PC-3 (cell line): Measurements from ENCODE around the gene MPV17. TPM values are rescaled to one million over a fixed set of nuclear protein-coding genes. Genes with fewer than 3 reads are reported as not detected.
A peak's percentile ranks its signal among the peaks of the same experiment; 100 is the strongest.

Source experiments
- ATAC-seq: fragments of 200-7000 bp; cut with Tn5 transposase; 2 replicates; pipeline ENCODE4 v1.9.1; 2020; ENCODE audit warnings: mild to moderate bottlenecking, moderate library complexity
- BruUV-seq: library from RNA; stranded (reverse); fragments of 400-500 nt; replicated peaks from 2 replicates; lab custom pipeline; 2021; lab: Mats Ljungman, UMichigan
- CTCF ChIA-PET: fragments of 300-600 bp; sonication (Branson Sonifier 250); formaldehyde crosslinking; loops from one replicate; lab custom pipeline; 2022; ENCODE audit warnings: antibody characterized with exemption; lab: Charles Lee
- POLR2A ChIA-PET: fragments of 300-600 bp; sonication (Branson Sonifier 250); formaldehyde crosslinking; loops from one replicate; lab custom pipeline; 2022; ENCODE audit warnings: antibody characterized with exemption; ENCODE audit not compliant: unreplicated experiment; lab: Charles Lee
- DNase-seq: peaks from one replicate; pipeline ENCODE4 v3.0.0-alpha.2; 2015
- H2AFZ ChIP-seq: fragments of 300-600 bp; sonication (generic); 2 replicates; pipeline ENCODE4 v1.6.0; 2016; ENCODE audit warnings: antibody characterized with exemption, low read length
- H3F3A ChIP-seq: fragments of 300-600 bp; sonication (generic); one replicate; pipeline ENCODE4 v1.6.0; 2017; ENCODE audit warnings: antibody characterized with exemption, low read length, control low read depth, mild to moderate bottlenecking; ENCODE audit not compliant: unreplicated experiment
- H3K27ac ChIP-seq: fragments of 300-600 bp; sonication (generic); 2 replicates; pipeline ENCODE4 v1.5.1; 2016; ENCODE audit warnings: mild to moderate bottlenecking, low read length
- H3K27me3 ChIP-seq: fragments of 300-600 bp; sonication (generic); 2 replicates; pipeline ENCODE4 v1.6.1; 2016; ENCODE audit warnings: low read length, mixed read lengths
- H3K36me3 ChIP-seq: fragments of 300-600 bp; sonication (generic); 2 replicates; pipeline ENCODE4 v1.6.1; 2016; ENCODE audit warnings: low read depth, mixed run types, low read length, mixed read lengths
- H3K4me1 ChIP-seq: fragments of 300-600 bp; sonication (generic); 2 replicates; pipeline ENCODE4 v1.5.1; 2016; ENCODE audit warnings: low read length; ENCODE audit not compliant: insufficient read depth
- H3K4me2 ChIP-seq: fragments of 300-600 bp; sonication (generic); 2 replicates; pipeline ENCODE4 v1.6.0; 2016; ENCODE audit warnings: low read length
- H3K4me3 ChIP-seq: fragments of 300-600 bp; sonication (generic); 2 replicates; pipeline ENCODE4 v1.5.1; 2016; ENCODE audit warnings: mild to moderate bottlenecking, low read length, mixed read lengths
- H3K79me2 ChIP-seq: fragments of 300-600 bp; sonication (generic); 2 replicates; pipeline ENCODE4 v1.6.1; 2017; ENCODE audit warnings: low read length, mixed read lengths
- H3K9ac ChIP-seq: fragments of 300-600 bp; sonication (generic); 2 replicates; pipeline ENCODE4 v1.6.0; 2016; ENCODE audit warnings: mild to moderate bottlenecking, low read length
- H3K9me2 ChIP-seq: fragments of 300-600 bp; sonication (generic); replicated peaks from 2 replicates; pipeline ENCODE4 v1.6.1; 2016; ENCODE audit warnings: mixed run types, low read length, mixed read lengths
- H3K9me3 ChIP-seq: fragments of 300-600 bp; sonication (generic); 2 replicates; pipeline ENCODE4 v1.6.1; 2016; ENCODE audit warnings: low read length, mixed read lengths
- H4K20me1 ChIP-seq: fragments of 300-600 bp; sonication (generic); 2 replicates; pipeline ENCODE4 v1.6.1; 2016; ENCODE audit warnings: low read length, mixed read lengths
- CTCF ChIP-seq: fragments of 300-600 bp; sonication (generic); conservative IDR thresholded peaks from 2 replicates; pipeline ENCODE4 v1.5.1; 2017; ENCODE audit warnings: antibody characterized with exemption, low read depth, mild to moderate bottlenecking, low read length
- EZH2 ChIP-seq: fragments of 300-600 bp; sonication (generic); IDR thresholded peaks from one replicate; pipeline ENCODE4 v1.6.1; 2017; ENCODE audit warnings: antibody characterized with exemption, mild to moderate bottlenecking, low read length; ENCODE audit not compliant: unreplicated experiment
- EZH2phosphoT487 ChIP-seq: fragments of 300-600 bp; sonication (generic); IDR thresholded peaks from 2 replicates; pipeline ENCODE4 v1.6.1; 2018; ENCODE audit warnings: mild to moderate bottlenecking, antibody characterized with exemption, low read length, borderline replicate concordance
- intact Hi-C: fragments of 100-400 bp; cut with micrococcal nuclease; formaldehyde crosslinking; loops from 2 replicates; pipeline ENCODE4 v1.9.0; 2023
- total RNA-seq: library from RNA; depleted of rRNA; stranded (reverse); fragments of >200 nt; gene quantifications from 2 replicates; pipeline ENCODE4 v1.2.3, GENCODE V29; 2014

Gene MPV17
- total RNA-seq, 1 experiment from 2014 or later = 59.2 TPM

DNA sequence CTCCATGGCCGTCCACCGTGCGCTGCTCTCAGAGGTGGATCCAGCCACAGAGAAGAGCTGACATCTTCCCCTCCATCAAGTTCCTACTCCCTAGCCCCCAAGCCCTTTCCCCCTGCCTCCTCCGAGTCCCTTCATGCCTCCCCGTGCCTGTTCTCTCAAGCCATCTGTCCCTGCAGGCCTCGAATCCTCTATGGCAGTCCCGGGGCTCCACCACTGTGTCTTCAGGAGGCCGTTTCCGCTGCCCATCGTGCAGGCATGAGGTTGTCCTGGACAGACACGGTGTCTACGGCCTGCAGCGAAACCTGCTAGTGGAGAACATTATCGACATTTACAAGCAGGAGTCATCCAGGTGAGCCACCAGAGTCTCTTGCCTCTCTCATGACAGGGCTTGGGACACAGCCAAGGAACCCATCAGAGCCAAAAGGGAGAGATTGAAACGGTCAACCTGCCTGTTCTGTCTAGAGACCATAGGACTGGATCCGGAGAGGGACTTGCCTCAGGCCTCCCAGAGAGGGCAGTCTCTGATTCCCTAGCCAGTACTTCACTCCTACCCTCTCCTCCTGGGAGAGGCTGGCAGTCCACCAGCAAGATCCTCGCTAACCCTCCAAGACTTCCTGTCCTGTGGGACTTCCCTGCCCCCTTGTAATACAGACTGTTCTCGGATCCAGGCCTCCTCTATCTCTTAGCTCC is 24.4 kb downstream of the MPV17 start:
- no peaks in the 10 kb centered on the region for H3K9me2 ChIP-seq
- peak overlapping the region; percentile 28; the same call in 1 of the 2 replicates for H3K27ac ChIP-seq
- ChIA-PET CTCF (no interaction called here), POLR2A (no interaction called here)
- peak overlapping the region; percentile 24; the same call in 1 of the 2 replicates for H3K4me2 ChIP-seq
- BruUV-seq = no TSS peak
- H3K27me3 ChIP-seq = no peaks in the 10 kb centered on the region
- H3K79me2 ChIP-seq = no peaks in the 10 kb centered on the region
- peak; percentile 50 for ATAC-seq
- no peaks in the 10 kb centered on the region for H3K9me3 ChIP-seq
- TF ChIP-seq CTCF (no peak), EZH2 (no peak), EZH2phosphoT487 (no peak)
- peak; percentile 83 for DNase-seq
- H3K9ac ChIP-seq = no peak overlapping the region
- no peaks in the 10 kb centered on the region for H4K20me1 ChIP-seq
- no peaks in the 10 kb centered on the region for H3K36me3 ChIP-seq
- intact Hi-C loops = no loop called here
- H3K4me1 ChIP-seq = peaks cover 24% of the 10 kb centered on the region
- H2AFZ ChIP-seq = peak overlapping the region; percentile 5; the same call in 1 of the 2 replicates
- H3F3A ChIP-seq = no peaks in the 10 kb centered on the region
- no peak overlapping the region for H3K4me3 ChIP-seq

GRCh38 chr2:27297195-27297594 is 25.7 kb downstream of the MPV17 start:
- no TSS peak for BruUV-seq
- Histone ChIP-seq H2AFZ (no peak overlapping the region), H3K4me1 (peaks cover 33% of the 10 kb centered on the region), H4K20me1 (no peaks in the 10 kb centered on the region), H3K36me3 (no peaks in the 10 kb centered on the region), H3K9ac (no peak overlapping the region), H3K4me3 (no peak overlapping the region), H3K9me3 (no peaks in the 10 kb centered on the region), H3K4me2 (no peak overlapping the region), H3K27ac (no peak overlapping the region), H3K79me2 (no peaks in the 10 kb centered on the region), H3K9me2 (no peaks in the 10 kb centered on the region), H3K27me3 (no peaks in the 10 kb centered on the region), H3F3A (peaks cover 10% of the 10 kb centered on the region)
- DNase-seq (no peak), ATAC-seq (no peak)
- ChIA-PET CTCF (no interaction called here), POLR2A (interaction anchor here (0.7 kb wide), 1 partner anchor 198 kb away, joined by 6 read pairs; no protein-coding TSS in a partner anchor)
- intact Hi-C loops = no loop called here
- no peak for TF ChIP-seq EZH2
- no peak for TF ChIP-seq EZH2phosphoT487
- no peak for TF ChIP-seq CTCF

- peaks cover 39% of the 10 kb centered on the region for H3K4me1 ChIP-seq
- no peak for DNase-seq
- no peak overlapping the region for H3K4me3 ChIP-seq
- no peaks in the 10 kb centered on the region for H3K9me3 ChIP-seq
- H3K4me2 ChIP-seq = no peak overlapping the region
- no peaks in the 10 kb centered on the region for H3K36me3 ChIP-seq
- no peak for ATAC-seq
- H3F3A ChIP-seq = peaks cover 10% of the 10 kb centered on the region
- no TSS peak for BruUV-seq
- no peak for TF ChIP-seq EZH2phosphoT487
- TF ChIP-seq CTCF = no peak
- no peak for TF ChIP-seq EZH2
- no peaks in the 10 kb centered on the region for H3K9me2 ChIP-seq
- ChIA-PET CTCF (no interaction called here), POLR2A (no interaction called here)
- intact Hi-C loops = no loop called here
- H4K20me1 ChIP-seq = no peaks in the 10 kb centered on the region
- no peak overlapping the region for H2AFZ ChIP-seq
- no peaks in the 10 kb centered on the region for H3K27me3 ChIP-seq
- H3K9ac ChIP-seq = no peak overlapping the region
- no peaks in the 10 kb centered on the region for H3K79me2 ChIP-seq
- no peak overlapping the region for H3K27ac ChIP-seq
These were observed 26.4 kb downstream of the MPV17 start for GRCh38 chr2:27296481-27296880.
